HuH-7.5 (cell line): ENCODE measurements around the gene METTL2A.
A peak's percentile ranks its signal among the peaks of the same experiment; 100 is the strongest.
"Not testable (repeated sequence)": the region's sequence is repeated elsewhere in the genome, so short reads cannot be mapped to it uniquely, and the experiment has no call there.

Experiments used
- DNase-seq: peaks from one replicate; pipeline ENCODE4 v3.0.0; 2011; ENCODE audit warnings: low spot score

The METTL2A gene

GRCh38 chr17:62423647-62424461 is at the start of gene METTL2A:
Gene METTL2A, plus strand, starts transcription at chr17:62423897. Its CDS starts 6 bp downstream, at chr17:62423903.
- DNase-seq: peak; percentile 60

GRCh38 chr17:62380253-62380652 is 43.4 kb upstream of the METTL2A start, which contains the start of gene EFCAB3:
Gene EFCAB3, plus strand, starts transcription at chr17:62380553. Its CDS starts 2,427 bp downstream, at chr17:62382980.
- no peak for DNase-seq

GRCh38 chr17:62381561-62381960 is 42.1 kb upstream of the METTL2A start:
- DNase-seq: no peak

GRCh38 chr17:62388856-62389255 is 34.8 kb upstream of the METTL2A start:
- no peak for DNase-seq

GRCh38 chr17:62392908-62393307 is 30.8 kb upstream of the METTL2A start:
- no peak for DNase-seq

GRCh38 chr17:62398891-62399290 is 24.8 kb upstream of the METTL2A start:
- DNase-seq: no peak

- DNase-seq: no peak
Measured at GRCh38 chr17:62405451-62405850, 18.2 kb upstream of the METTL2A start.

GRCh38 chr17:62413090-62413489 is 10.6 kb upstream of the METTL2A start:
- DNase-seq: not testable (repeated sequence)

- DNase-seq: not testable (repeated sequence)
Measured at GRCh38 chr17:62426214-62426613, 2.5 kb downstream of the METTL2A start.

- not testable (repeated sequence) for DNase-seq
Measured at GRCh38 chr17:62435251-62435650, 11.6 kb downstream of the METTL2A start.

GRCh38 chr17:62441181-62441580 is 17.5 kb downstream of the METTL2A start:
- not testable (repeated sequence) for DNase-seq

- DNase-seq: no peak
Measured at GRCh38 chr17:62444063-62444462, 20.4 kb downstream of the METTL2A start.

- not testable (repeated sequence) for DNase-seq
Measured at GRCh38 chr17:62445791-62446190, 22.1 kb downstream of the METTL2A start.

GRCh38 chr17:62452195-62452594 is 28.5 kb downstream of the METTL2A start:
- DNase-seq: not testable (repeated sequence)

- DNase-seq: not testable (repeated sequence)
Measured at GRCh38 chr17:62453041-62453440, 29.3 kb downstream of the METTL2A start.

GRCh38 chr17:62453656-62454055 is 30.0 kb downstream of the METTL2A start:
- DNase-seq: not testable (repeated sequence)

GRCh38 chr17:62454111-62454510 is 30.4 kb downstream of the METTL2A start:
- not testable (repeated sequence) for DNase-seq

GRCh38 chr17:62456016-62456415 is 32.3 kb downstream of the METTL2A start:
- DNase-seq: no peak

GRCh38 chr17:62458483-62458882 is 34.8 kb downstream of the METTL2A start:
- not testable (repeated sequence) for DNase-seq

- DNase-seq: not testable (repeated sequence)
Measured at GRCh38 chr17:62464422-62464821, 40.7 kb downstream of the METTL2A start.

- not testable (repeated sequence) for DNase-seq
Measured at GRCh38 chr17:62465271-62465670, 41.6 kb downstream of the METTL2A start.

GRCh38 chr17:62470666-62471379 is 47.1 kb downstream of the METTL2A start:
- DNase-seq: peak; percentile 19

- DNase-seq: not testable (repeated sequence)
Measured at GRCh38 chr17:62471380-62471880, 47.7 kb downstream of the METTL2A start.
